ENCODE results near the gene IGFBP4. TPM values are rescaled to one million over a fixed set of nuclear protein-coding genes. Genes with fewer than 3 reads are reported as not detected.
A peak's percentile ranks its signal among the peaks of the same experiment; 100 is the strongest.

The IGFBP4 gene
- total and polyA plus RNA-seq, 10 donors = 49.3 to 537 (median 307) TPM

DNA sequence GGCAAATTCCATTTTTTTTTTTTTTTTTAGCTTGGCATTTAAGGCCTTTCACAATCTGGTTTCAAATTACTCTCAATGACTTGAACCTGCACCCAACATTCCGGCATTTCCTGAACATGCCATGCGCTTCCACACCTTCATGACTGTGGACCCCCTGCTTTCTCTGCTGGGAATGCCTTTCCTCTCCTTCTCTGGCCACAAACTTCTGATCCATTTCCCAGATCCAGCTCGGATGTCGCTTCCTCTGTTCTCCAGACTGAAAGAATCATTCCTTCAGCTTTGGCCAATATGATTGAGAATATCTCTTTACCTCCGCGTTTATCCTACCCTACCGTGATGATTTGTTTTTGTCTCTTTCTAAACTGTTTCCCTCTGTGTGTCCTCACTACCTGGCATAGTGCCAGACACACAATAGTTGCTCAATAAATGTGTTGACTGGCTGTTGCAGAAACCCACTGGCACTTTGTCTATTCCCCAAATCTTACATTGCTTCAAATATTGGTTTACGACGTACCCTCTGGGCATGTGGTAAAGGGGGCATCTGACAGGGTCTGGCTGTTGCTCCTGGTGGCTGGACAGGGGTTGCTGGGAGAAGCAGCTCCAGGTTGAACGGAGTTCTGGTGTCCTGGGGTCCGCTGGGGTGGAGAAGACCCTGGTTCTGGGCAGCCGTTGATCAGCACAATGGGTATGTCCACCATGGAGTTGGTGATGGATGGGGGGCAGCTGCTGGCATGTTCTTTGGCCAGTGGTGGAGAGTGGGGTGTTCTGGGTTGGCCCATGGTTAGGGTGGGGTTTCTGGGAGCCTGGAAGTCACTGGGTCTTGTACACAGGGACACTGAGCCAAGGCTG lies 43.5 kb downstream of the IGFBP4 start:
- H3K27me3 ChIP-seq (replicated peaks in 1 of 7) = no peaks in the 10 kb centered on the region
- 74 to 88% (median 82%) methylated on average over 12 of the region's 12 CpGs for WGBS, 5 donors
- no peaks in the 10 kb centered on the region for H3K9me3 ChIP-seq
- no peaks in the 10 kb centered on the region for H3K36me3 ChIP-seq
- H3K27ac ChIP-seq = peak overlapping the region in 6 of 8 donors; percentile 20 to 77 (median 56)
- no peak for DNase-seq
- peaks cover 10 to 42% (median 23%) of the 10 kb centered on the region in 6 donors for H3K4me1 ChIP-seq
- intact Hi-C loops (cut with DNase I; ENCODE audit: low total_unique reads) = no loop called here
- no peak overlapping the region for H3K4me3 ChIP-seq
- TF ChIP-seq POLR2A (IDR thresholded peaks at IDR 0.05) = no peak
- no peak for TF ChIP-seq POLR2AphosphoS5 (IDR thresholded peaks at IDR 0.05)
- TF ChIP-seq, protein P1, sequence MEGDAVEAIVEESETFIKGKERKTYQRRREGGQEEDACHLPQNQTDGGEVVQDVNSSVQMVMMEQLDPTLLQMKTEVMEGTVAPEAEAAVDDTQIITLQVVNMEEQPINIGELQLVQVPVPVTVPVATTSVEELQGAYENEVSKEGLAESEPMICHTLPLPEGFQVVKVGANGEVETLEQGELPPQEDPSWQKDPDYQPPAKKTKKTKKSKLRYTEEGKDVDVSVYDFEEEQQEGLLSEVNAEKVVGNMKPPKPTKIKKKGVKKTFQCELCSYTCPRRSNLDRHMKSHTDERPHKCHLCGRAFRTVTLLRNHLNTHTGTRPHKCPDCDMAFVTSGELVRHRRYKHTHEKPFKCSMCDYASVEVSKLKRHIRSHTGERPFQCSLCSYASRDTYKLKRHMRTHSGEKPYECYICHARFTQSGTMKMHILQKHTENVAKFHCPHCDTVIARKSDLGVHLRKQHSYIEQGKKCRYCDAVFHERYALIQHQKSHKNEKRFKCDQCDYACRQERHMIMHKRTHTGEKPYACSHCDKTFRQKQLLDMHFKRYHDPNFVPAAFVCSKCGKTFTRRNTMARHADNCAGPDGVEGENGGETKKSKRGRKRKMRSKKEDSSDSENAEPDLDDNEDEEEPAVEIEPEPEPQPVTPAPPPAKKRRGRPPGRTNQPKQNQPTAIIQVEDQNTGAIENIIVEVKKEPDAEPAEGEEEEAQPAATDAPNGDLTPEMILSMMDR (IDR thresholded peaks at IDR 0.05 in 8 of 11, conservative IDR thresholded peaks at IDR 0.05 in 3 of 11) = no peak

GRCh38 chr17:40487371-40488020 lies 44.2 kb downstream of the IGFBP4 start:
- 83 to 95% (median 89%) methylated on average over 7 of the region's 7 CpGs for WGBS, 5 donors
- peaks cover 10 to 37% (median 23%) of the 10 kb centered on the region in 6 donors for H3K4me1 ChIP-seq
- peak overlapping the region in 1 of 8 donors; percentile 77 for H3K27ac ChIP-seq
- no peak for DNase-seq
- no peaks in the 10 kb centered on the region for H3K36me3 ChIP-seq
- no peaks in the 10 kb centered on the region for H3K9me3 ChIP-seq
- TF ChIP-seq, protein P1 (IDR thresholded peaks at IDR 0.05 in 8 of 11, conservative IDR thresholded peaks at IDR 0.05 in 3 of 11) = no peak
- TF ChIP-seq POLR2AphosphoS5 (IDR thresholded peaks at IDR 0.05) (no peak), POLR2A (IDR thresholded peaks at IDR 0.05) (no peak)
- intact Hi-C loops (cut with DNase I; ENCODE audit: low total_unique reads) = no loop called here
- H3K4me3 ChIP-seq = no peak overlapping the region
- no peaks in the 10 kb centered on the region for H3K27me3 ChIP-seq (replicated peaks in 1 of 7)

DNA sequence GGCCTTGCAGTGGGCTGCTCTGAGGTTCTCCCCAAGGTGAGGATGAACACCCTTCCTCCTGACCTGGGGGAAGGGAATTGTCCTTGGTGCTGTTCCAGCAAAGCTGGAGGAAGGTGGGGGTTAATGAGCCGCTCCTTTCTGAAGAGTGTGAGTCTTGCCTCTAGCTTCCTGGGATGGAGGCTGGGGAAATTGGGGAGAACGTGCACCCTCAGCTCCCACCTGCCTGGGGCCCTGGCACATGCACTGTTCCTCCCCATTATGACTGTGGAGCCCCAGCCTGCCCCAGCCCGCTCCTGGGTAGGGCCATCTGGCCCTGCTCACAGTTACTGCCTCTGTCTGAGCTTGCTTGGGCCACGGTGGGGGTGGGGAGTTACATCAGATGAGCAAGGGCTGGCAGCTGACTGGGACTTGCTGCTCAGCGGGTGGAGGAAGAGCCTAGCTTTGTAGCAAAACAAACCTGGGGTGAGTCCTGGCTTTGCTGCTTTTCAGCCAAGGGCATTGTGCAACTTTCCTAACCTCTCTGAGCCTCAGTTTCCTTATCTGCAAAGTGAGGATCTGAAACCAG lies 47.1 kb downstream of the IGFBP4 start:
- intact Hi-C loops (cut with DNase I; ENCODE audit: low total_unique reads) = no loop called here
- 49 to 71% (median 64%) methylated on average over 4 to 5 of the region's 5 CpGs for WGBS, 5 donors
- no peak for DNase-seq
- no peaks in the 10 kb centered on the region for H3K27me3 ChIP-seq (replicated peaks in 1 of 7)
- peak in 2 of 3 donors; percentile 17 to 57 for TF ChIP-seq POLR2AphosphoS5 (IDR thresholded peaks at IDR 0.05)
- TF ChIP-seq POLR2A (IDR thresholded peaks at IDR 0.05) = no peak
- TF ChIP-seq, protein P1 (IDR thresholded peaks at IDR 0.05 in 8 of 11, conservative IDR thresholded peaks at IDR 0.05 in 3 of 11) = no peak
- peaks cover 10 to 37% (median 23%) of the 10 kb centered on the region in 6 donors for H3K4me1 ChIP-seq
- H3K36me3 ChIP-seq = no peaks in the 10 kb centered on the region
- no peak overlapping the region for H3K27ac ChIP-seq
- H3K4me3 ChIP-seq = no peak overlapping the region
- no peaks in the 10 kb centered on the region for H3K9me3 ChIP-seq

GRCh38 chr17:40490982-40491381 lies 47.7 kb downstream of the IGFBP4 start:
- H3K27ac ChIP-seq = no peak overlapping the region
- WGBS, 5 donors = 89 to 91% (median 90%) methylated on average over 2 of the region's 2 CpGs
- H3K9me3 ChIP-seq = no peaks in the 10 kb centered on the region
- H3K36me3 ChIP-seq = no peaks in the 10 kb centered on the region
- no peak for DNase-seq
- TF ChIP-seq POLR2A (IDR thresholded peaks at IDR 0.05) (no peak), POLR2AphosphoS5 (IDR thresholded peaks at IDR 0.05) (no peak)
- TF ChIP-seq, protein P1 (IDR thresholded peaks at IDR 0.05 in 8 of 11, conservative IDR thresholded peaks at IDR 0.05 in 3 of 11) = no peak
- H3K4me1 ChIP-seq = peaks cover 10 to 34% (median 23%) of the 10 kb centered on the region in 6 donors
- intact Hi-C loops (cut with DNase I; ENCODE audit: low total_unique reads) = no loop called here
- no peak overlapping the region for H3K4me3 ChIP-seq
- H3K27me3 ChIP-seq (replicated peaks in 1 of 7) = no peaks in the 10 kb centered on the region

Data from spleen (tissue), 11 donors.